Duodenal mucosa (tissue), 2 donors: ENCODE results near the gene CD207.

ENCODE experiments used
- H3K27ac ChIP-seq: one replicate; pipeline ENCODE4 v1.7.0; 2013; ENCODE audit warnings: low read depth, low read length
- H3K27me3 ChIP-seq, 2 donors: one replicate each; pipeline ENCODE4 v1.7.0; 2013; ENCODE audit warnings: low read length in 2 of 2, control low read depth in 1 of 2; ENCODE audit not compliant: insufficient read depth in 2 of 2, control insufficient read depth in 1 of 2
- H3K36me3 ChIP-seq, 2 donors: one replicate each; pipeline ENCODE4 v1.7.0; 2013; ENCODE audit warnings: low read length in 2 of 2, control low read depth in 1 of 2; ENCODE audit not compliant: insufficient read depth in 2 of 2, control insufficient read depth in 1 of 2
- H3K4me1 ChIP-seq, 2 donors: one replicate each; pipeline ENCODE4 v1.7.0; 2013; ENCODE audit warnings: low read length in 2 of 2, control low read depth in 1 of 2; ENCODE audit not compliant: insufficient read depth in 2 of 2, control insufficient read depth in 1 of 2
- H3K4me3 ChIP-seq, 2 donors: one replicate each; pipeline ENCODE4 v1.7.0; 2013; ENCODE audit warnings: low read length in 2 of 2, low read depth in 1 of 2
- H3K9ac ChIP-seq, 2 donors: one replicate each; pipeline ENCODE4 v1.7.0; 2013; ENCODE audit warnings: low read length in 2 of 2, low read depth in 1 of 2
- H3K9me3 ChIP-seq, 2 donors: one replicate each; pipeline ENCODE4 v1.7.0; 2013; ENCODE audit warnings: low read length in 2 of 2, control low read depth in 1 of 2; ENCODE audit not compliant: control insufficient read depth in 1 of 2

CD207 gene

DNA sequence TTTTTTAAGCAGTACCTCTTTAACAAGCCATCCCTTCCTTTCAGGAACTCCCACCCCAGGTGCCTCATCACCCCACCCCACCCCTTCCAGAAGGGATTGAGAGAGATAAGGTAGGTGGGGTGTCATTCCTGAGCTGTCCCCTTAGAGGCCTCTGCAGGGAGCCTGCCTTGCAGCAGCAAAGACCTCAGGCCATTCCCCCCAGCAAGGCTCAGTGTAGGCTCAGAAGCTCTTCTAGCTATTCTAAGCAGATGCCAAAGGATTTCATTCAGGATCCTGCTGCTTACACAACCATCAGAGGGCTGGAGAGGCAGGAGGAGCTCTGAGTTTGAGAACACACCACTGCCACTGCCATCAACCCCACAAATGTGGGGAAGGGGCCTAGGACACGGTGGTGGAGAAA is 39.4 kb downstream of the CD207 start:
- H3K27ac ChIP-seq = no peak overlapping the region
- H3K27me3 ChIP-seq = peaks cover 4 to 23% of the 10 kb centered on the region in 2 donors
- no peaks in the 10 kb centered on the region for H3K9me3 ChIP-seq
- no peaks in the 10 kb centered on the region for H3K4me1 ChIP-seq
- H3K36me3 ChIP-seq = no peaks in the 10 kb centered on the region
- H3K4me3 ChIP-seq = no peak overlapping the region
- no peak overlapping the region for H3K9ac ChIP-seq

DNA sequence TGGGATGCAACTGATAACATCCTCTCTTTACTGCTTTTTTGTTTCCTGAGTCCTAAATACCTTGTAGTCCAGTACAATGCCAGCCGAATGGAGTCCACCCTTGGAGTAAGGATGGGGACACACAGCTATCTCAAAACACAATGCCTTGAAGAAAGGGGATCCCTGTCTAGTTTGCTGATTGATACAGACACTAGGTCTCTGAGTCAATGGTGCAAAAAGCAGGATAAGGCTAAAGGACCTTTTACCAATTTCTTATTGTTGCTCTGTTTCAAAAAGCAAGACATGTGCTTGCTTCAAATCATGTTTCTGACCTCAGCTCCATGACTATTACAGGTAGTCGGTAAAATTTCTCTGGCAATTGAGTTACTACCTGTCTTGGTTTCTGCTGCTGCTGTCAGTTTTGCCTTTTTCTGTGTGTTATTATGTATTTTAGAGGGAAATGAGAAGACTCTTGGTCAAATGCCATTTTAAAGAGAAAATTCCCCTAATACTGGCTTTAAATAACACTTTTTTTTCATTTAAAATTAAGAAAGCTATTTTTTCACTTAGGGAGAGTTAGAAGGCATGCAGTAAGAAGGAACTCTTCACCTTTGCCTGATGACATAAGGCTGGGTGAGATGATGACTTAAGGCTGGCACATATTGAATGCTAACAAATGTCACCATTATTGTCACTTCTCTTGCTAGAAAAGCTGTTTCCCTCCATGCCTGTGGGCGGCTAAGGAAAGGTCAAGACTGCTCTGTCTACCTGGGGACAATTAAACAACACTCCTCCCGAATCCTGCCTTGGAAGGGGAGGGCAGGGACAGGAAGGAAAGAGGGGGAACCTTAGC is 40.2 kb downstream of the CD207 start:
- Histone ChIP-seq H3K4me3 (no peak overlapping the region), H3K27me3 (peaks cover 4 to 25% of the 10 kb centered on the region in 2 donors), H3K9ac (no peak overlapping the region), H3K36me3 (no peaks in the 10 kb centered on the region), H3K27ac (no peak overlapping the region), H3K4me1 (no peaks in the 10 kb centered on the region), H3K9me3 (no peaks in the 10 kb centered on the region)

DNA sequence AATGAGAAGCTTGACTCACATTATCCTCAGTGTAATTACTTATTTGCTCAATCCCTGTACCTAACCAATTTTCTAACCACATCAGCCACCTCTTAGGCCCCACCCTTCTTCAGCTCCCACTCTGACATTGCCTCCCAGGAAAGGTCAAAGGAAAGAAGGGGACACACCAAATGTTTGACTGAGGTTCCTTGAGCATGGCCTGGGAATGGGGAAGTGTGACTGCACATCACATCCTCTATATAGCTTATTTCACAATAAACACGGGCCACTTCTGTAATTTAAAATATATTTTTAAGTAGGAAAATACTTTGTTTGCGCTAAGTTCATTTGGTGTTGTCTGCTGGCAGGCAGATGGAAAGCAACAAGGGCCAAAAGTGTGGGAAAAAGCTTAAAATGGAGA is 42.2 kb downstream of the CD207 start:
- Histone ChIP-seq H3K27ac (no peak overlapping the region), H3K27me3 (peaks cover 17 to 42% of the 10 kb centered on the region in 2 donors), H3K9me3 (no peaks in the 10 kb centered on the region), H3K4me1 (peaks cover 0 to 6% of the 10 kb centered on the region in 2 donors), H3K4me3 (no peak overlapping the region), H3K36me3 (no peaks in the 10 kb centered on the region), H3K9ac (no peak overlapping the region)

DNA sequence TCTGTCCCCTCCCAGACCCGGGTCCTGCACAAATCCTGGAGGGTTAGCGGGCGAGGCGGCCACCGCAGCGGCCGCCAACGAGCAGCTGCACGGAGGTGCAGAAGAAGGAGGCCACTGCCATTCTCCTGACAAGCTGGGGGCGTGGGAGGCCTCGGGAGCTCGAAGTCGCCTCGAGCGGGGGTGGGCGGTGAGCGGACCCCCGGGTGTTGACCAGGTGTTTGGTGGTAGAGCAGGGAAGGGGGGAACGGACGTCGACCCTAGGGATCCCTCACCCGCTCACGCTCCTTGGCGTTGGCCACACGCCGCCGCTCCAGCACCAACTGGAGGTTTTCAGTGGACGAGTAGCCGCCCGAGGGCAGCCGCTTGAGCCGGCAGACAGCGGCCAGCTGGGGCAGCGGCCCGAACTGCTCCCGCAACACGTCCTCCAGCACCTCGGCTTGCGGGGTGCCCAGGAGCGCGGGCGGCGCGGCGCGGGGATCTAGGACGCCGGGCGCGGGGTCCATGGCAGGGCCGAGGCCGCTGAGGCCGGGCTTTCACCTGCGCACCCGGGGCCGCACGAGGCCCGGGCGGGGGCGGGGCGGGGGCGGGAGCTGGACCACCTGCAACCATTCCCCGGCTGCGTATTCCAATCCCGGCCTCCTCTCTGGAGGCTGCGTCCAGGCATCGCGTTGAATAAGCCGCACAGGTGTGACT is 45.3 kb downstream of the CD207 start, which contains the start of gene FIGLA:
FIGLA (minus strand) TSS at position 508 of the 693 bp plus-strand sequence; CDS start at position 503, 5 bp downstream.
- peak within 1 kb of the TSS in 1 of 2 donors; percentile 33 for H3K4me3 ChIP-seq
- no peak within 1 kb of the TSS for H3K27ac ChIP-seq
- H3K27me3 ChIP-seq = peaks cover 24 to 58% of the 10 kb centered on the region in 2 donors
- no peaks in the 10 kb centered on the region for H3K9me3 ChIP-seq
- peaks cover 0 to 6% of the 10 kb centered on the region in 2 donors for H3K4me1 ChIP-seq
- H3K36me3 ChIP-seq = no peaks in the 10 kb centered on the region
- H3K9ac ChIP-seq = no peak within 1 kb of the TSS

DNA sequence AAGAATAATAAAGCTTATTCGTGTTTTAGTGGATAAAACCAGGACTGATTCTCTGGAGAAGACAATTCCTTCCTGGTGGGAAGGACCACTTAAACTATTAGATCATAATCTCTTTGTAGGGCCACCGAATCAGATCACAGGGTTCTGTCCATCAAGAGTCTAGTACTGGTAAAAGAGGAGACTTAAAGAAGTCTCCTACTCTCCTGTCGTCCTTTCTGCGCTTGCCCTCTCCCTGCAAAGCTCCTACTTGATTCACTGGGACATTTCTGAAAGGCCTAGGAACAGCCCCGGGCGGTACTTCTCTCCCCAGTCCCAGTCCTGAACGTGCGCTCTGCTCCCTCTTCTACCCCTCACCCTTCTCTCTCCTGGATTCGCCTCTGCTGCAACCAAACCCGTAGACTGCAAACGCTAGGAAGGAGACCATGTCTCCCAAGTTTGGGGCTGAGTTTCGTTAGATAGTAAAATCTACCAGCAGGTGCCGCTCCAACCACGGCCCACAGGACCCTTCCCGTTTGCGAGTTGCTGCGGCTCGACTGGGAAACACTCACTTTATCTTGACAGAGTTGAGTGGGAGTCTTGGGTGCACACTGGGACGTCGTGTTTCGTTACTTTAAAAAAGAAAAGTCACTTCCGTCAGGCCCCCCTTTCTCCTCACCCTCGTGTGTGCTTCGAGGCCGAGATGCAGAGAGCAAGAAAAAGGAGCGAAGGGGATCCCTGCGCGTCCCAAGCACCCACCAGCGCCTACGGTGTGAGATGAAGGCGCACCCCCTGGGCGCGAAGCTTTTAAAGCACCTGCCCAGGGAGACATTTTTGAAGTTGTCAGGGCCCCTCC is 46.1 kb downstream of the CD207 start:
- H3K9ac ChIP-seq = no peak overlapping the region
- H3K4me3 ChIP-seq = peak overlapping the region in 1 of 2 donors; percentile 33
- H3K4me1 ChIP-seq = peaks cover 0 to 6% of the 10 kb centered on the region in 2 donors
- H3K27ac ChIP-seq = no peak overlapping the region
- H3K36me3 ChIP-seq = no peaks in the 10 kb centered on the region
- no peaks in the 10 kb centered on the region for H3K9me3 ChIP-seq
- peaks cover 23 to 58% of the 10 kb centered on the region in 2 donors for H3K27me3 ChIP-seq

DNA sequence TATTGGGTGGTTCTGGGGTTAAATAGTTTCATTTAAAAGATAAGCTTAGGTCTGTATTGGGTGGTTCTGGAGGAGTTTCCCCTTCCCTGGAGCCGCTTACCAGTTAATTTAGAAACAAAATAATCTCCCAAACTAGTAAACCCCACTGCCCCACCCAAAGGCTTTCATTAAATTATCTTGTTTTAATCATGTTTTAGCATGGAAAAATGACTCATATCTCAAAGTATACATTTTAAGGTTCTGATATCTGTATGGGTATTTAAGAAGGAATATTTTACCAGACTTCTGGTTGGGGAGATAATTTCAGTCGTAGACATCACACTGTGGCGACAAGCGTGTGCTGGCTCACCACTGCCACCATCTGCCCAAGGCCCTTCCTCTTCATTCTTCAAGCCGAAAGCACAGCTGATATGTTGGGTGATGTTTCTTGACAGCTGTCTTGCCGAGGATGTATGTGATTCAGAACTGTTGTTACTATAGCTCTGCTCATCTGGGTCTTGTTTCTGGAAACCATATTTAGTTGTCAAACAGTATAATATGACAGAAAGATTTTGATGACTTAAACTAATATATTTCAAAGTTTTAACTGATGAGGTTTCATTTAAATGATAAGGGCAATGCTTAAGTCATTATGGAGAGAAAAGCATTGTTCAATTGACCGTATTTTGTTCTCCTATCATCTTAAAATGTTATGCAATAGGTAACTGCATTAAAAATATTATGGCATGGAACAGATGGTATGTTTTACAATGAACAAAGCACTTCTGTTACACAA is 50.3 kb downstream of the CD207 start:
- Histone ChIP-seq H3K4me3 (no peak overlapping the region), H3K9ac (no peak overlapping the region), H3K36me3 (no peaks in the 10 kb centered on the region), H3K27ac (no peak overlapping the region), H3K9me3 (no peaks in the 10 kb centered on the region), H3K4me1 (peaks cover 0 to 6% of the 10 kb centered on the region in 2 donors), H3K27me3 (peaks cover 22 to 34% of the 10 kb centered on the region in 2 donors)

DNA sequence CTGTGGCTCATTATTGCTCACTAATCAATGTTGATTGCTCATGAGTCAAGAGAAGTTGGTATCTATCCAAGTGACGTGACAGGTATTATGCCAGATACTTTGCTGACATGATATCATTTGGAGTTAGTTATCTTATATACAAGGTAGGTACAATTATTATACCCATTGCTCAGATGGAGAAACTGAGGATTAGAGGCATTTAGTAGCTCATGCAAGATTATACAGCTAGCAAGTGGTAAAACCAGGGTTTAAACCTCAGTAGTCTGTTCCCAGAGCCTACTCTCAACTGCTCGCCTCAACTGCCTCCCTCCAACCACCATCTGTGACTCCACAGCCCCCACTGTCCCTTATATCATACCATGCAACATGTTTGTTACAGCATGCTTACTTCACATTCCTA is 51.3 kb downstream of the CD207 start:
- no peak overlapping the region for H3K9ac ChIP-seq
- no peaks in the 10 kb centered on the region for H3K36me3 ChIP-seq
- no peak overlapping the region for H3K27ac ChIP-seq
- H3K27me3 ChIP-seq = peaks cover 13 to 24% of the 10 kb centered on the region in 2 donors
- no peaks in the 10 kb centered on the region for H3K9me3 ChIP-seq
- no peak overlapping the region for H3K4me3 ChIP-seq
- H3K4me1 ChIP-seq = no peaks in the 10 kb centered on the region
